ENCODE measurements around the gene NELL2. TPM values are rescaled to one million over a fixed set of nuclear protein-coding genes. Genes with fewer than 3 reads are reported as not detected.

Gene NELL2
- total and polyA plus RNA-seq, 9 of the 15 experiments (the other 6 are each of a cell fraction or from before 2014, with no cell fraction given): 0.32 to 1.1 (median 0.53) TPM

GRCh38 chr12:44917141-44917540, 41.0 kb upstream of the NELL2 start:
- 0% methylated on average over 1 of the region's 1 CpG for WGBS (ENCODE audit: insufficient coverage, low coverage, missing lambda C conversion rate)
- in situ Hi-C loops (cut with MboI) (no loop called here), intact Hi-C loops (cut with micrococcal nuclease) (no loop called here)
- Histone ChIP-seq H3K36me3 (ENCODE audit: control insufficient read depth, insufficient read depth, low read length) (no peaks in the 10 kb centered on the region), H3K27me3 (ENCODE audit: control insufficient read depth in 2 of 2, insufficient read depth in 2 of 2, low read length in 2 of 2) (no peaks in the 10 kb centered on the region), H3K79me2 (ENCODE audit: control insufficient read depth, insufficient read depth, low read length) (no peaks in the 10 kb centered on the region), H3K9ac (ENCODE audit: insufficient read depth in 1 of 2, low read depth in 2 of 2, low read length in 2 of 2) (no peak overlapping the region), H3K27ac (ENCODE audit: extremely low read depth, low read depth, low read length) (no peak overlapping the region), H3K4me1 (replicated peaks in 1 of 2; ENCODE audit: control insufficient read depth in 2 of 2, insufficient read depth in 2 of 2, low read length in 2 of 2) (no peaks in the 10 kb centered on the region), H3K4me2 (ENCODE audit: insufficient read depth, low read length) (no peak overlapping the region), H3K9me3 (replicated peaks; ENCODE audit: control insufficient read depth, insufficient read depth, low read depth, low read length) (no peaks in the 10 kb centered on the region), H4K20me1 (replicated peaks; ENCODE audit: control insufficient read depth, insufficient read depth, low read length) (no peaks in the 10 kb centered on the region), H3K4me3 (no peak overlapping the region), H2AFZ (ENCODE audit: low read depth, low read length) (no peak overlapping the region), H3K9me1 (ENCODE audit: control insufficient read depth, insufficient read depth, low read length) (no peaks in the 10 kb centered on the region)
- no peak for DNase-seq (ENCODE audit: extremely low read depth in 1 of 4, low spot score in 3 of 4)
- BruUV-seq (replicated peaks): no TSS peak
- no peak for FAIRE-seq
- CTCF ChIA-PET (ENCODE audit: low intra/inter-chr PET ratio): no interaction called here
- TF ChIP-seq ZNF668 (CRISPR knock-in tag; IDR thresholded peaks at IDR 0.05) (no peak), KLF6 (CRISPR knock-in tag; IDR thresholded peaks at IDR 0.05; ENCODE audit: borderline replicate concordance) (no peak), CBFA2T2 (conservative IDR thresholded peaks at IDR 0.05) (no peak), ZBTB34 (CRISPR knock-in tag; IDR thresholded peaks at IDR 0.05) (no peak), KDM2B (CRISPR knock-in tag; IDR thresholded peaks at IDR 0.05) (no peak), HMGXB4 (CRISPR knock-in tag; IDR thresholded peaks at IDR 0.05) (no peak)
- ATAC-seq: no peak
- POLR2A ChIA-PET: interaction anchor here (0.8 kb wide), 1 partner anchor 1387 kb away, joined by 3 read pairs; no protein-coding TSS in a partner anchor

All from K562 (cell line).